Measurements from ENCODE around the gene DSN1. TPM values are rescaled to one million over a fixed set of nuclear protein-coding genes. Genes with fewer than 3 reads are reported as not detected.
A peak's percentile ranks its signal among the peaks of the same experiment; 100 is the strongest.

The DSN1 gene
- total and polyA plus RNA-seq, 2 experiments from 2014 or later: 19.4 to 26.4 TPM

DNA sequence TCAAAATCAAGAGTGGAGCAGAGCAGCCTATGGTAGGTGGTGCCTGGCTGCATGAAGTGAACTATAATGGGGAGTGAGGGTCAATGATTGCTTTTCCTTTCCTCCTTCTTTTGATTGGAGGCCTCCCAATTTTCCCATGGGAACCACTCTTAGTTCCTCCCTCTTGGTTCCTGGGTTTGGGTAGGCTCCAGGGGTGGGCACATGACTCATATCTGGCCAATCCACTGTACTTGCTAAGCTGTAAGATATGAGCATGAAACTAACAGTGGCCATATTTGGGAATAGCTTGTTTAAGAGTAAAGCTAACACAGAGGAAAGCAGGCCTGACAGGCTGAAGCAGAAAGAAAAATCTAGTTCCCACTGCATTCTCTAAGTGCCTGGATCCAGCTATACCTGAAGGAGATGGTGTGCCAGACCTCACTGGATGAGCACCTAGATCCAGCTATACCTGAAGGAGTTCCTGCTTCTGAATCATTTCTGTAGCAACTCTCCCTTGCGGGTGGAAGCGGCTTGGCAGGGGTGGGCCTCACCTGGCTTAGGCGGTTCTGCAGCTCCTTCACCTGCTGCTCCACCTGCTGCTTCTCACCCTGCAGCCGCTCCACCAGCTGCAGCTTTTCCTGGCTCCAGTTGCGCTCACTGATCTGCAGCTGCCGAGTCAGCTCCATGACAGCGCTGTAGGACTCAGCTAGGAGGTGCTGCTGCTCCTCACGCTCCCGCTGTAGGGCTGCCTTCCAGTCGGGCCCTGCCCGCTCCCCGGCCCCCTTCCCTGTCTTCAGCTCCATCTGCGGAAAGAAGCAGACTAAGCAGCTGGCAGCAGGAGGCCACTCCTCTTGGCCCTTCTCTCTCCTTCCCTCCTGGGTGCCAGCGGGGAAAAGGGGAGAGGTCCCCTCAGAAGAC lies 29.0 kb upstream of the DSN1 start:
- no peaks in the 10 kb centered on the region for H4K20me1 ChIP-seq (replicated peaks; ENCODE audit: insufficient read depth)
- no peaks in the 10 kb centered on the region for H3K79me2 ChIP-seq (replicated peaks; ENCODE audit: insufficient read depth)
- DNase-seq (ENCODE audit: low spot score) (no peak), ATAC-seq (peak; percentile 45; the same call in 1 of the 3 replicates)
- no peak overlapping the region for H3K4me3 ChIP-seq
- Mint-ChIP-seq H3K27me3 (ENCODE audit: insufficient read depth, low read depth, poor library complexity) (peaks cover 2% of the 10 kb centered on the region), H3K27ac (no peak overlapping the region), H3K4me1 (no peaks in the 10 kb centered on the region), H3K9me3 (no peaks in the 10 kb centered on the region), H3K4me3 (no peak overlapping the region), H3K36me3 (ENCODE audit: low read depth) (peaks cover 51% of the 10 kb centered on the region)
- H3F3A ChIP-seq (replicated peaks; ENCODE audit: low read depth): no peaks in the 10 kb centered on the region
- no peak overlapping the region for H3K4me2 ChIP-seq
- TF ChIP-seq STAT1 (IDR thresholded peaks at IDR 0.05; ENCODE audit: unreplicated experiment): no peak
- TF ChIP-seq ZNF114 (CRISPR knock-in tag; IDR thresholded peaks at IDR 0.05): no peak
- TF ChIP-seq ZNF462 (CRISPR knock-in tag; IDR thresholded peaks at IDR 0.05): no peak
- TF ChIP-seq NANOG (IDR thresholded peaks at IDR 0.05; ENCODE audit: borderline replicate concordance): no peak
- TF ChIP-seq EZH2phosphoT487 (IDR thresholded peaks at IDR 0.05; ENCODE audit: unreplicated experiment): no peak
- no peak for TF ChIP-seq ETS1 (IDR thresholded peaks at IDR 0.05)
- TF ChIP-seq CTCF (conservative IDR thresholded peaks at IDR 0.05; ENCODE audit: low read depth in 2 of 2): peak in 1 of 2 experiments; percentile 27; a peak in 2 of 4 replicates
- no peak for TF ChIP-seq CREB1 (CRISPR knock-in tag; IDR thresholded peaks at IDR 0.05; ENCODE audit: low read depth)
- peaks cover 15% of the 10 kb centered on the region for H3K36me3 ChIP-seq (ENCODE audit: insufficient read depth)
- no peaks in the 10 kb centered on the region for H3K9me2 ChIP-seq (ENCODE audit: insufficient read depth)
- H3K27me3 ChIP-seq (ENCODE audit: insufficient read depth): no peaks in the 10 kb centered on the region
- H2AFZ ChIP-seq: no peak overlapping the region
- H3K4me1 ChIP-seq (ENCODE audit: insufficient read depth): no peaks in the 10 kb centered on the region
- H3K27ac ChIP-seq (ENCODE audit: low read depth): no peak overlapping the region
